Measurements from ENCODE around the gene TSNAXIP1. TPM values are rescaled to one million over a fixed set of nuclear protein-coding genes. Genes with fewer than 3 reads are reported as not detected.

TSNAXIP1 gene
- total and polyA plus RNA-seq, 9 of the 15 experiments (the other 6 are each of a cell fraction or from before 2014, with no cell fraction given): 0.03 to 0.24 (median 0.11) TPM; not detected in 4

DNA sequence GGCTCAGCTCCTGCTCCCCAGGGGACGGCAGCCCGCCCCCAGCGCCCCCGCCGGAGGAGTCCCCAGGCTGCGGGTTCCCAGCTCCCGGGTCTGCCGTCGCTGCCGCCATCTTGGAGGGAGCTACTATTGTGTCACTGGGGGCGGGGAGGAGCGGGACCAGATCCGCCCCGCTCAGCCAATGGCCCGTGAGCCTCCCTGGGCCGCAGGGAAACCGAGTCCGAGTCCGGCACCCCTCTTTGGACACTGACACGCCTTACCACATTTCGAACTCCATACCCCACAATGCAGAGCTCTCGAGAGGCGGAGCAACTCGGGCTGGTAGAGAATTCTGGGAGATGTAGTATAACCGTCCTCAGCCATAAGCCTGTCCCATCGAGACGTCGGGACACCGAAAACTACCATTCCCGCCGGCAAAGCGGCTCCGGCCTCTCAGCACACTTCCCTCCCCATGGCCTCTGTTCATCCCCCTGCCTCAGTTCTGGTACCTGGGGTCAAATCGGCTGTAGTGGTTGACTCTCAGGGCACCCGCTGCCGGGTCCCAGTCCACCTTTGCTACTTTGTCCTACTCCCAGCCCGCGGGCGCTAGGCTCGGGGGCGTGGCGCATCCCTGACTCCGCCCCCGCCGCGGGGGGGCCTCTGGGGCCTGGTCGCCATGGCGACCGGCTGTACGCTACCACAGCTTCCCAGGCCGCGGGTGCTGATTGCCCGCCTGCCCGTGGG is at the start of gene TSNAXIP1, which contains the start of gene RANBP10 (continued):
- TF ChIP-seq HMGN3 (IDR thresholded peaks at IDR 0.05; ENCODE audit: borderline replicate concordance, extremely low read depth, insufficient read length, low read depth, low read length): peak; percentile 63
- TF ChIP-seq, protein P1, sequence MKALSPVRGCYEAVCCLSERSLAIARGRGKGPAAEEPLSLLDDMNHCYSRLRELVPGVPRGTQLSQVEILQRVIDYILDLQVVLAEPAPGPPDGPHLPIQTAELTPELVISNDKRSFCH (CRISPR knock-in tag; IDR thresholded peaks at IDR 0.05): no peak
- TF ChIP-seq, protein P1 (tag; IDR thresholded peaks at IDR 0.05): peak; percentile 63
- no peak for TF ChIP-seq E2F5 (CRISPR knock-in tag; IDR thresholded peaks at IDR 0.05)
- peak; percentile 80 for TF ChIP-seq SIN3B (IDR thresholded peaks at IDR 0.05; ENCODE audit: low read depth)
- TF ChIP-seq SMAD4 (CRISPR knock-in tag; conservative IDR thresholded peaks at IDR 0.05): peak; percentile 66
- TF ChIP-seq, protein P2, sequence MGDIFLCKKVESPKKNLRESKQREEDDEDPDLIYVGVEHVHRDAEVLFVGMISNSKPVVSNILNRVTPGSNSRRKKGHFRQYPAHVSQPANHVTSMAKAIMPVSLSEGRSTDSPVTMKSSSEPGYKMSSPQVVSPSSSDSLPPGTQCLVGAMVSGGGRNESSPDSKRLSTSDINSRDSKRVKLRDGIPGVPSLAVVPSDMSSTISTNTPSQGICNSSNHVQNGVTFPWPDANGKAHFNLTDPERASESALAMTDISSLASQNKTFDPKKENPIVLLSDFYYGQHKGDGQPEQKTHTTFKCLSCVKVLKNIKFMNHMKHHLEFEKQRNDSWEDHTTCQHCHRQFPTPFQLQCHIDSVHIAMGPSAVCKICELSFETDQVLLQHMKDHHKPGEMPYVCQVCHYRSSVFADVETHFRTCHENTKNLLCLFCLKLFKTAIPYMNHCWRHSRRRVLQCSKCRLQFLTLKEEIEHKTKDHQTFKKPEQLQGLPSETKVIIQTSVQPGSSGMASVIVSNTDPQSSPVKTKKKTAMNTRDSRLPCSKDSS (IDR thresholded peaks at IDR 0.05; ENCODE audit: low read depth, partially characterized antibody): no peak
- peak; percentile 34; the same call in 1 of the 2 replicates for TF ChIP-seq JUND (IDR thresholded peaks at IDR 0.05; ENCODE audit: borderline replicate concordance, low read depth, low read length)
- TF ChIP-seq JUND (tag; IDR thresholded peaks at IDR 0.05; ENCODE audit: borderline replicate concordance, low read depth, low read length): no peak; the same call in 2 of the 3 replicates
- TF ChIP-seq ZNF561 (CRISPR knock-in tag; conservative IDR thresholded peaks at IDR 0.05): peak; percentile 60; the same call in 1 of the 2 replicates
- TF ChIP-seq LCOR (CRISPR knock-in tag; IDR thresholded peaks at IDR 0.05): 0 out of 2 replicates have a peak, but pooled peaks have one; percentile 49
- TF ChIP-seq ZNF311 (CRISPR knock-in tag; IDR thresholded peaks at IDR 0.05): peak; percentile 79; the same call in 1 of the 2 replicates
- TF ChIP-seq YY1 (IDR thresholded peaks at IDR 0.05; ENCODE audit: borderline replicate concordance in 1 of 3, control insufficient read depth in 1 of 3, extremely low read depth in 1 of 3, insufficient read depth in 3 of 3, insufficient read length in 1 of 3, insufficient replicate concordance in 2 of 3, low read depth in 1 of 3, low read length in 2 of 3): peak; percentile 88 to 98 (median 96)
- peak; percentile 56; the same call in 1 of the 2 replicates for TF ChIP-seq BHLHE40 (IDR thresholded peaks at IDR 0.05; ENCODE audit: low read length)
- TF ChIP-seq ZMIZ1 (IDR thresholded peaks at IDR 0.05; ENCODE audit: low read depth in 2 of 2, low read length in 2 of 2): peak in 1 of 2 experiments; percentile 58; a peak in 1 of 4 replicates
- TF ChIP-seq SIRT6 (IDR thresholded peaks at IDR 0.05; ENCODE audit: low read depth, low read length): no peak
- TF ChIP-seq, protein P3, sequence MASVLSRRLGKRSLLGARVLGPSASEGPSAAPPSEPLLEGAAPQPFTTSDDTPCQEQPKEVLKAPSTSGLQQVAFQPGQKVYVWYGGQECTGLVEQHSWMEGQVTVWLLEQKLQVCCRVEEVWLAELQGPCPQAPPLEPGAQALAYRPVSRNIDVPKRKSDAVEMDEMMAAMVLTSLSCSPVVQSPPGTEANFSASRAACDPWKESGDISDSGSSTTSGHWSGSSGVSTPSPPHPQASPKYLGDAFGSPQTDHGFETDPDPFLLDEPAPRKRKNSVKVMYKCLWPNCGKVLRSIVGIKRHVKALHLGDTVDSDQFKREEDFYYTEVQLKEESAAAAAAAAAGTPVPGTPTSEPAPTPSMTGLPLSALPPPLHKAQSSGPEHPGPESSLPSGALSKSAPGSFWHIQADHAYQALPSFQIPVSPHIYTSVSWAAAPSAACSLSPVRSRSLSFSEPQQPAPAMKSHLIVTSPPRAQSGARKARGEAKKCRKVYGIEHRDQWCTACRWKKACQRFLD (CRISPR knock-in tag; IDR thresholded peaks at IDR 0.05): peak; percentile 99

Data from K562 (cell line).